A549 (cell line): Measurements from ENCODE around the gene SFT2D1.

Experiments
- CTCF ChIP-seq: fragments of >200 bp; sonication (Bioruptor Twin); formaldehyde crosslinking; IDR thresholded peaks from 3 replicates; pipeline ENCODE4 v1.5.1; 2016
- JUN ChIP-seq, 2 experiments: fragments of >200 bp; sonication (Bioruptor Twin); formaldehyde crosslinking; IDR thresholded peaks; 2 replicates in 1 of 2; 3 replicates in 1 of 2; pipeline ENCODE4 v1.6.1; 2016 to 2017
- JUNB ChIP-seq: fragments of >200 bp; sonication (Bioruptor Twin); formaldehyde crosslinking; IDR thresholded peaks from 2 replicates; pipeline ENCODE4 v1.6.1; 2016
- MAFK ChIP-seq: fragments of 450-650 bp; IDR thresholded peaks from 2 replicates; pipeline ENCODE4 v1.6.1; 2014; ENCODE audit not compliant: partially characterized antibody
- MAX ChIP-seq: IDR thresholded peaks from 2 replicates; pipeline ENCODE4 v1.6.1; 2012
- POLR2A ChIP-seq: IDR thresholded peaks from 2 replicates; pipeline ENCODE4 v1.6.1; 2012; ENCODE audit warnings: mild to moderate bottlenecking, low read length
- POLR2AphosphoS2 ChIP-seq: conservative IDR thresholded peaks from 2 replicates; pipeline ENCODE4 v1.6.1; 2012; ENCODE audit warnings: low read length, improper control_type of control experiment, inconsistent platforms
- USF2 ChIP-seq: fragments of 450-650 bp; IDR thresholded peaks from 2 replicates; pipeline ENCODE4 v1.6.1; 2014; ENCODE audit warnings: antibody characterized with exemption
- TF ChIP-seq, protein P1 (sequence below): fragments of 150-350 bp; IDR thresholded peaks from 2 replicates; pipeline ENCODE4 v1.6.1; 2014; ENCODE audit warnings: low read depth, mild to moderate bottlenecking, low read length

DNA sequence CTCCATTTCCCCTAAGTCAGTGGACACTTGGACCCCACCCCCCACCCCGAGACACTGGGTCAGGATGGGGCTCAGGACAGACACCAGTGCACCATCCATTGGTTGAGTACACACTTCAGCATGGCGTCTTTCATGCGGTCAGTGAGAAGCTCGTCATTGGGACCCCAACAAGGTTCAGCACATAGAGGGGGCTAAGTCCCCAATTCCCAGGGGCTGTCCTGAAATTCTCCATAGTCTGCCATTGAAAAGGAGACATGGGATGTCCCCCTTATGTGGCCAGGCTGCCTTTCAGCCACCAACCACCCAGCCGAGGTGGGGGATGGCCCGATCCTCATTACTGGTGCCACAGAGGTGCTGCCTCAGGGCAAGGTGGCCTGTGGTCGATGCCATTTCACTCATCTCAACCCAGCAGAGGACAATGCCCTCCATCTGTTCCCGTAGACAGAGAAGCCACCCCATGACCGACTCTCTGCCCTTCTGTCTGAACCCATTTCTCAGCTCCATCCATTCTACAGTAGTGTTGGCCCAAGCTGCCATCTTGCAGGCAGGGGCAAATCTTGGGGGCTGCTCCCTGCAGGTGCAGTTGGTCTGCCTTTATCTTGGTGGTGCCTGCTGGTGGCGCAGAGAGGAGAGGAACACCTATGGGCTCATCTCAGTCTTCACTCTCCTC is 71.5 kb downstream of the SFT2D1 start:
- no peak for TF ChIP-seq JUN (IDR thresholded peaks at IDR 0.05)
- no peak for TF ChIP-seq CTCF
- no peak for TF ChIP-seq MAX
- TF ChIP-seq POLR2AphosphoS2, result no peak
- no peak for TF ChIP-seq MAFK
- TF ChIP-seq JUNB, result no peak
- TF ChIP-seq, protein P1, sequence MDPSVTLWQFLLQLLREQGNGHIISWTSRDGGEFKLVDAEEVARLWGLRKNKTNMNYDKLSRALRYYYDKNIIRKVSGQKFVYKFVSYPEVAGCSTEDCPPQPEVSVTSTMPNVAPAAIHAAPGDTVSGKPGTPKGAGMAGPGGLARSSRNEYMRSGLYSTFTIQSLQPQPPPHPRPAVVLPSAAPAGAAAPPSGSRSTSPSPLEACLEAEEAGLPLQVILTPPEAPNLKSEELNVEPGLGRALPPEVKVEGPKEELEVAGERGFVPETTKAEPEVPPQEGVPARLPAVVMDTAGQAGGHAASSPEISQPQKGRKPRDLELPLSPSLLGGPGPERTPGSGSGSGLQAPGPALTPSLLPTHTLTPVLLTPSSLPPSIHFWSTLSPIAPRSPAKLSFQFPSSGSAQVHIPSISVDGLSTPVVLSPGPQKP, result no peak
- no peak for TF ChIP-seq POLR2A
- TF ChIP-seq USF2, result no peak
